Sigmoid colon (tissue), 7 donors: ENCODE data around the gene CEND1. TPM values are rescaled to one million over a fixed set of nuclear protein-coding genes. Genes with fewer than 3 reads are reported as not detected.

Experiments used
- DNase-seq: peaks from one replicate; pipeline ENCODE4 v3.0.0-alpha.2; 2019
- H3K27ac ChIP-seq, 4 donors: fragments of 200-600 bp; sonication (generic); one replicate each; pipeline ENCODE4 v1.5.1; 2016 to 2019; ENCODE audit warnings: mild to moderate bottlenecking in 1 of 4
- H3K27me3 ChIP-seq, 3 donors: fragments of 200-600 bp; sonication (generic); one replicate each; pipeline ENCODE4 v1.5.1; 2019; ENCODE audit warnings: mild to moderate bottlenecking in 1 of 3
- H3K36me3 ChIP-seq, 4 donors: fragments of 200-600 bp; sonication (generic); one replicate each; pipeline ENCODE4 v1.5.1; 2016 to 2019
- H3K4me1 ChIP-seq, 4 donors: fragments of 200-600 bp; sonication (generic); one replicate each; pipeline ENCODE4 v1.5.1; 2017 to 2019
- H3K4me3 ChIP-seq, 4 donors: fragments of 200-600 bp; sonication (generic); one replicate each; pipeline ENCODE4 v1.5.1; 2017 to 2019; ENCODE audit warnings: mild to moderate bottlenecking in 2 of 4, moderate library complexity in 1 of 4
- H3K9me3 ChIP-seq, 4 donors: fragments of 200-600 bp in 3 of 4; sonication (generic) in 3 of 4; one replicate each; pipeline versions ENCODE4 v1.5.1 to v1.6.1; 2013 to 2019
- CTCF ChIP-seq, 4 experiments: fragments of 450-650 bp in 3 of 4; fragments of 200-600 bp in 1 of 4; IDR thresholded peaks; one replicate each; pipeline ENCODE4 v1.5.1; 2016 to 2019; ENCODE audit warnings: antibody characterized with exemption in 4 of 4, mild to moderate bottlenecking in 3 of 4, moderate library complexity in 2 of 4
- EP300 ChIP-seq, 4 donors: sonication (generic); formaldehyde crosslinking; IDR thresholded peaks; one replicate each; pipeline ENCODE4 v1.6.1; 2017; ENCODE audit warnings: antibody characterized with exemption in 4 of 4
- POLR2A ChIP-seq, 2 donors: fragments of 450-650 bp; IDR thresholded peaks; one replicate each; pipeline ENCODE4 v1.6.1; 2016; ENCODE audit warnings: antibody characterized with exemption in 2 of 2, mild to moderate bottlenecking in 2 of 2, moderate library complexity in 2 of 2
- POLR2AphosphoS5 ChIP-seq, 4 donors: sonication (generic); formaldehyde crosslinking; IDR thresholded peaks; one replicate each; pipeline ENCODE4 v1.6.1; 2017; ENCODE audit warnings: antibody characterized with exemption in 4 of 4
- WGBS, 2 donors: extraction: QIAGEN DNeasy Blood & Tissue Kit; methylation state at CpG; one replicate each; pipeline ENCODE4 v1.1.7; 2013; 5-methylcytosine and 5-hydroxymethylcytosine counted together
- intact Hi-C: fragments of 100-400 bp; cut with DNase I; formaldehyde crosslinking; loops from one replicate; pipeline ENCODE4 v1.15.1; 2023
- polyA plus RNA-seq, 3 donors: library from polyadenylated mRNA; stranded (reverse); fragments of 200-250 nt; gene quantifications; one replicate each; pipeline ENCODE4 v1.2.3, GENCODE V29; 2013
- total RNA-seq, 4 donors: library from RNA; depleted of rRNA; stranded (reverse); fragments of >200 nt; gene quantifications; one replicate each; pipeline ENCODE4 v1.1.0, GENCODE V29; 2016
- donor health status: healthy with polysubstance abuse.
- donor health status: Bipolar disorder and iron deficiency.
- donor health status: healthy.

The CEND1 gene
- total and polyA plus RNA-seq, 7 donors = 1.8 to 3.6 (median 2.2) TPM; not detected in 2

- Histone ChIP-seq H3K36me3 (peaks cover 0 to 12% (median 0%) of the 10 kb centered on the region in 4 donors), H3K4me1 (peaks cover 0 to 34% (median 29%) of the 10 kb centered on the region in 4 donors), H3K27me3 (peaks cover 18 to 40% (median 22%) of the 10 kb centered on the region in 3 donors), H3K9me3 (no peaks in the 10 kb centered on the region), H3K27ac (no peak overlapping the region), H3K4me3 (no peak overlapping the region)
- TF ChIP-seq POLR2A (IDR thresholded peaks at IDR 0.05) = no peak
- WGBS, 2 donors = 92 to 94% methylated on average over 15 of the region's 15 CpGs
- intact Hi-C loops = no loop called here
- no peak for DNase-seq
Measured at GRCh38 chr11:792535-792821, 2.6 kb upstream of the CEND1 start.

- peaks cover 0 to 12% (median 2%) of the 10 kb centered on the region in 4 donors for H3K36me3 ChIP-seq
- WGBS, 2 donors = 94 to 95% methylated on average over 49 of the region's 49 CpGs
- no peak for DNase-seq
- H3K27ac ChIP-seq = no peak overlapping the region
- H3K4me1 ChIP-seq = peaks cover 0 to 31% (median 25%) of the 10 kb centered on the region in 4 donors
- H3K9me3 ChIP-seq = no peaks in the 10 kb centered on the region
- intact Hi-C loops = no loop called here
- peaks cover 18 to 46% (median 22%) of the 10 kb centered on the region in 3 donors for H3K27me3 ChIP-seq
- TF ChIP-seq CTCF (IDR thresholded peaks at IDR 0.05) (no peak), EP300 (IDR thresholded peaks at IDR 0.05) (no peak), POLR2A (IDR thresholded peaks at IDR 0.05) (no peak), POLR2AphosphoS5 (IDR thresholded peaks at IDR 0.05) (no peak)
- no peak overlapping the region for H3K4me3 ChIP-seq
Measured at GRCh38 chr11:791658-792534, 2.0 kb upstream of the CEND1 start.

- intact Hi-C loops = no loop called here
- Histone ChIP-seq H3K4me1 (peaks cover 0 to 22% (median 19%) of the 10 kb centered on the region in 4 donors), H3K4me3 (no peak overlapping the region), H3K9me3 (no peaks in the 10 kb centered on the region), H3K27ac (no peak overlapping the region), H3K27me3 (peaks cover 18 to 46% (median 22%) of the 10 kb centered on the region in 3 donors), H3K36me3 (peaks cover 0 to 12% (median 2%) of the 10 kb centered on the region in 4 donors)
- no peak for TF ChIP-seq POLR2A (IDR thresholded peaks at IDR 0.05)
- no peak for TF ChIP-seq CTCF (IDR thresholded peaks at IDR 0.05)
- TF ChIP-seq EP300 (IDR thresholded peaks at IDR 0.05) = no peak
- TF ChIP-seq POLR2AphosphoS5 (IDR thresholded peaks at IDR 0.05) = no peak
- WGBS, 2 donors = 68 to 76% methylated on average over 18 of the region's 18 CpGs
- no peak for DNase-seq
Measured at GRCh38 chr11:790721-791564, 1.1 kb upstream of the CEND1 start.

GRCh38 chr11:788953-789940 is 643 bp downstream of the CEND1 start:
- Histone ChIP-seq H3K9me3 (no peaks in the 10 kb centered on the region), H3K4me3 (no peak overlapping the region), H3K27me3 (peaks cover 18 to 46% (median 22%) of the 10 kb centered on the region in 3 donors), H3K36me3 (peaks cover 0 to 12% (median 2%) of the 10 kb centered on the region in 4 donors), H3K27ac (no peak overlapping the region), H3K4me1 (peaks cover 0 to 8% (median 3%) of the 10 kb centered on the region in 4 donors)
- no peak for DNase-seq
- WGBS, 2 donors = 21 to 37% methylated on average over 31 of the region's 31 CpGs
- intact Hi-C loops = no loop called here
- no peak for TF ChIP-seq POLR2A (IDR thresholded peaks at IDR 0.05)
- no peak for TF ChIP-seq POLR2AphosphoS5 (IDR thresholded peaks at IDR 0.05)
- TF ChIP-seq CTCF (IDR thresholded peaks at IDR 0.05) = no peak
- TF ChIP-seq EP300 (IDR thresholded peaks at IDR 0.05) = no peak
